HepG2 (cell line): ENCODE data around the gene ACAP1. TPM values are rescaled to one million over a fixed set of nuclear protein-coding genes. Genes with fewer than 3 reads are reported as not detected.
A peak's percentile ranks its signal among the peaks of the same experiment; 100 is the strongest.

Experiments used
- ASH2L ChIP-seq: fragments of 300-600, 200-600 bp; sonication (generic); IDR thresholded peaks from 2 replicates; pipeline ENCODE4 v1.7.0; 2017; ENCODE audit warnings: low read depth, mild to moderate bottlenecking, moderate library complexity, mixed read lengths, low read length; ENCODE audit not compliant: insufficient read length
- BCL6 ChIP-seq: IDR thresholded peaks from 2 replicates; pipeline ENCODE4 v1.6.1; 2016; ENCODE audit warnings: missing genetic modification reagents, missing compliant biosample characterization
- CHCHD3 ChIP-seq: sonication (generic); formaldehyde crosslinking; IDR thresholded peaks from 2 replicates; pipeline ENCODE4 v1.8.0; 2022; ENCODE audit warnings: mild to moderate bottlenecking, missing genetic modification reagents, moderate library complexity
- FOSL1 ChIP-seq: sonication (generic); formaldehyde crosslinking; IDR thresholded peaks from 2 replicates; pipeline ENCODE4 v1.9.0; 2021; ENCODE audit warnings: missing genetic modification reagents, borderline replicate concordance
- FOXM1 ChIP-seq: sonication (generic); formaldehyde crosslinking; IDR thresholded peaks from 2 replicates; pipeline ENCODE4 v1.5.0; 2020; ENCODE audit warnings: missing genetic modification reagents
- GTF3A ChIP-seq: sonication (generic); formaldehyde crosslinking; conservative IDR thresholded peaks from 2 replicates; pipeline ENCODE4 v1.4.0; 2020; ENCODE audit warnings: mild to moderate bottlenecking, missing genetic modification reagents
- HNRNPH1 ChIP-seq: fragments of 200-400 bp; formaldehyde crosslinking; optimal IDR thresholded peaks from 2 replicates; pipeline ENCODE3; 2017; ENCODE audit warnings: mild to moderate bottlenecking, low read depth, low read length
- KAT8 ChIP-seq: IDR thresholded peaks from 2 replicates; pipeline ENCODE4 v1.6.1; 2016; ENCODE audit warnings: missing genetic modification reagents, missing compliant biosample characterization
- MXD4 ChIP-seq: IDR thresholded peaks from 2 replicates; pipeline ENCODE4 v1.6.1; 2016; ENCODE audit warnings: mild to moderate bottlenecking, missing biosample characterization, missing genetic modification reagents
- NFIC ChIP-seq: IDR thresholded peaks from 2 replicates; pipeline ENCODE4 v1.6.1; 2012; ENCODE audit warnings: mild to moderate bottlenecking, low read length, inconsistent platforms
- NPAS2 ChIP-seq: sonication (generic); formaldehyde crosslinking; IDR thresholded peaks from 2 replicates; pipeline ENCODE4 v1.8.0; 2022; ENCODE audit warnings: mild to moderate bottlenecking, missing genetic modification reagents, borderline replicate concordance
- NR3C1 ChIP-seq: sonication (generic); formaldehyde crosslinking; IDR thresholded peaks from 2 replicates; pipeline ENCODE4 v1.4.0; 2020; ENCODE audit warnings: missing genetic modification reagents
- PAF1 ChIP-seq: IDR thresholded peaks from 2 replicates; pipeline ENCODE4 v1.6.1; 2016; ENCODE audit warnings: missing genetic modification reagents, missing compliant biosample characterization
- POLR2AphosphoS5 ChIP-seq: IDR thresholded peaks from 2 replicates; pipeline ENCODE4 v1.6.1; 2012; ENCODE audit warnings: low read depth, low read length
- RAD21 ChIP-seq: fragments of 450-650 bp; formaldehyde crosslinking; IDR thresholded peaks from 2 replicates; pipeline ENCODE4 v1.5.0; 2020; ENCODE audit warnings: mild to moderate bottlenecking
- SRF ChIP-seq: IDR thresholded peaks from 2 replicates; pipeline ENCODE4 v1.6.1; 2011; ENCODE audit warnings: mild to moderate bottlenecking, low read depth, low read length, moderate library complexity
- SRSF1 ChIP-seq: fragments of 200-400 bp; formaldehyde crosslinking; optimal IDR thresholded peaks from 2 replicates; pipeline ENCODE3; 2017; ENCODE audit warnings: mild to moderate bottlenecking, low read depth, low read length, moderate library complexity
- ZBTB38 ChIP-seq: sonication (generic); formaldehyde crosslinking; IDR thresholded peaks from 2 replicates; pipeline ENCODE4 v1.5.1; 2020; ENCODE audit warnings: mild to moderate bottlenecking, missing genetic modification reagents
- ZC3H4 ChIP-seq: sonication (generic); formaldehyde crosslinking; IDR thresholded peaks from 2 replicates; pipeline ENCODE4 v1.4.0; 2020; ENCODE audit warnings: missing genetic modification reagents, borderline replicate concordance
- ZEB1 ChIP-seq: IDR thresholded peaks from 2 replicates; pipeline ENCODE4 v1.6.1; 2012; ENCODE audit warnings: mild to moderate bottlenecking, low read depth, inconsistent platforms; ENCODE audit not compliant: insufficient replicate concordance
- ZFP82 ChIP-seq: sonication (generic); formaldehyde crosslinking; IDR thresholded peaks from 2 replicates; pipeline ENCODE4 v1.5.1; 2020; ENCODE audit warnings: mild to moderate bottlenecking, missing genetic modification reagents, borderline replicate concordance
- ZNF224 ChIP-seq: sonication (generic); formaldehyde crosslinking; IDR thresholded peaks from 2 replicates; pipeline ENCODE4 v1.5.0; 2020; ENCODE audit warnings: mild to moderate bottlenecking, missing genetic modification reagents
- ZNF264 ChIP-seq: sonication (generic); formaldehyde crosslinking; IDR thresholded peaks from 2 replicates; pipeline ENCODE4 v1.4.0; 2020; ENCODE audit warnings: missing genetic modification reagents
- ZNF44 ChIP-seq: sonication (generic); formaldehyde crosslinking; IDR thresholded peaks from 2 replicates; pipeline ENCODE4 v1.5.1; 2020; ENCODE audit warnings: mild to moderate bottlenecking, missing genetic modification reagents
- ZNF563 ChIP-seq: sonication (generic); formaldehyde crosslinking; IDR thresholded peaks from 2 replicates; pipeline ENCODE4 v1.8.0; 2022; ENCODE audit warnings: mild to moderate bottlenecking, moderate library complexity, missing genetic modification reagents
- ZNF660 ChIP-seq: sonication (generic); formaldehyde crosslinking; IDR thresholded peaks from 2 replicates; pipeline ENCODE4 v1.5.1; 2020; ENCODE audit warnings: mild to moderate bottlenecking, low read depth, missing genetic modification reagents, borderline replicate concordance
- ZNF768 ChIP-seq: sonication (generic); formaldehyde crosslinking; IDR thresholded peaks from 2 replicates; pipeline ENCODE4 v1.4.0; 2020; ENCODE audit warnings: missing genetic modification reagents
- ZNF891 ChIP-seq: sonication (generic); formaldehyde crosslinking; IDR thresholded peaks from 2 replicates; pipeline ENCODE4 v1.5.0; 2020; ENCODE audit warnings: mild to moderate bottlenecking, missing genetic modification reagents
- polyA plus RNA-seq, 8 experiments: library from polyadenylated mRNA; depleted of rRNA in 3 of 8; stranded (reverse) in 7 of 8; unstranded in 1 of 8; fragments of >200 nt; fragmentation: Illumina TruSeq in 4 of 8; extraction: Trizol in 4 of 8; gene quantifications; 2 replicates each; pipeline versions ENCODE4 v1.2.1 to v1.2.3, GENCODE V29; 2011 to 2016; ENCODE audit warnings: low read depth in 4 of 8, missing spikeins in 1 of 8, mixed read lengths in 1 of 8; ENCODE audit not compliant: insufficient read depth in 1 of 8
- total RNA-seq, 5 experiments: library from RNA; depleted of rRNA; stranded (reverse); fragments of >200 nt; fragmentation: Illumina TruSeq; extraction: Trizol; gene quantifications; 2 replicates each; pipeline ENCODE4 v1.2.3, GENCODE V29; 2016; ENCODE audit warnings: low read depth in 1 of 5
- TF ChIP-seq, protein P1 (sequence below): sonication (generic); formaldehyde crosslinking; IDR thresholded peaks from 2 replicates; pipeline ENCODE4 v1.4.0; 2020; ENCODE audit warnings: low read depth, missing genetic modification reagents
- TF ChIP-seq, protein P2 (sequence below): sonication (generic); formaldehyde crosslinking; IDR thresholded peaks from 2 replicates; pipeline ENCODE4 v1.4.0; 2020; ENCODE audit warnings: mild to moderate bottlenecking, missing genetic modification reagents

ACAP1 gene
- total and polyA plus RNA-seq, 2 of the 13 experiments (the other 11 are each of a cell fraction or from before 2014, with no cell fraction given), result 1.3 to 2.5 TPM

DNA sequence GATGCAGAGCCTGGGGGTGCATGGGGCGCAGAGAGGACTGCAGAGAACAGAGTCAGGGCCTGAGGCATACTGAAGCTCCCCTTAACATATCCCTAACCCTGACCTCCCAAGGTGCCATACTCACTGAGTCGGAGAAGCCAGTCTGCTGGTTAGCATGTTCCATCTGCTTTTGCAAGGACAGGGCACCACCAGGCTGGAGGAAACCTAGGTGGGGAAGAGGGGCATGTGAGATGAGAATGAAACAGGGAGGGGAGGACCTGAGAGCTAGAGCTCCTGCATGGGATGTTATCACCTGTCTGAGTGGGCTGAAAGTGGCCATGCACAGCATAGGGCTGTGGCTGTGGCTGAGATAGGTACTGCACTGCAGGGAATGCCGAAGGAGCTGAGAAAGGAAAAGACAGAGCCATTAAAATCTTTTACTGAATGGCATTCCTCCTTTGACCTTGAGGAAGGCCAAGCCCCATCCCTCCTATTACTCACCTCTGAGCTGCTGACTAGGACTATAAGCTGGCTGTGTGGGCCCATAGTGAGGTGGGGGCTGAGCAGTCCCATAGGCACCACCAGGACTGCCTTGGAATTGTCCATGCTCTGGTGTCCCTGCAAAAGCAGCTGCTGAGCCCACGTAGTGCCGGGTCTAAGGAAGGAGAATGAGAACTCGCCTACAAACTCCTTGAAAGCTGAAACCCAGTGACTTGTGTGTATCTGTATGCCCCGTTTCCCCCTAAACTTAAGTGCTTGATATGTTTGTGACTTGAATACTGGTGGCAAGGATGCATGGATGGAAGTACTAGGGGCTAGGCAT lies 23.0 kb upstream of the ACAP1 start (continued):
- TF ChIP-seq, protein P1, sequence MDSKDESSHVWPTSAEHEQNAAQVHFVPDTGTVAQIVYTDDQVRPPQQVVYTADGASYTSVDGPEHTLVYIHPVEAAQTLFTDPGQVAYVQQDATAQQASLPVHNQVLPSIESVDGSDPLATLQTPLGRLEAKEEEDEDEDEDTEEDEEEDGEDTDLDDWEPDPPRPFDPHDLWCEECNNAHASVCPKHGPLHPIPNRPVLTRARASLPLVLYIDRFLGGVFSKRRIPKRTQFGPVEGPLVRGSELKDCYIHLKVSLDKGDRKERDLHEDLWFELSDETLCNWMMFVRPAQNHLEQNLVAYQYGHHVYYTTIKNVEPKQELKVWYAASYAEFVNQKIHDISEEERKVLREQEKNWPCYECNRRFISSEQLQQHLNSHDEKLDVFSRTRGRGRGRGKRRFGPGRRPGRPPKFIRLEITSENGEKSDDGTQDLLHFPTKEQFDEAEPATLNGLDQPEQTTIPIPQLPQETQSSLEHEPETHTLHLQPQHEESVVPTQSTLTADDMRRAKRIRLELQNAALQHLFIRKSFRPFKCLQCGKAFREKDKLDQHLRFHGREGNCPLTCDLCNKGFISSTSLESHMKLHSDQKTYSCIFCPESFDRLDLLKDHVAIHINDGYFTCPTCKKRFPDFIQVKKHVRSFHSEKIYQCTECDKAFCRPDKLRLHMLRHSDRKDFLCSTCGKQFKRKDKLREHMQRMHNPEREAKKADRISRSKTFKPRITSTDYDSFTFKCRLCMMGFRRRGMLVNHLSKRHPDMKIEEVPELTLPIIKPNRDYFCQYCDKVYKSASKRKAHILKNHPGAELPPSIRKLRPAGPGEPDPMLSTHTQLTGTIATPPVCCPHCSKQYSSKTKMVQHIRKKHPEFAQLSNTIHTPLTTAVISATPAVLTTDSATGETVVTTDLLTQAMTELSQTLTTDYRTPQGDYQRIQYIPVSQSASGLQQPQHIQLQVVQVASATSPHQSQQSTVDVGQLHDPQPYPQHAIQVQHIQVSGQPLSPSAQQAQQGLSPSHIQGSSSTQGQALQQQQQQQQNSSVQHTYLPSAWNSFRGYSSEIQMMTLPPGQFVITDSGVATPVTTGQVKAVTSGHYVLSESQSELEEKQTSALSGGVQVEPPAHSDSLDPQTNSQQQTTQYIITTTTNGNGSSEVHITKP (CRISPR knock-in tag), result no peak
- TF ChIP-seq GTF3A (CRISPR knock-in tag), result no peak
- TF ChIP-seq ZEB1, result no peak
- TF ChIP-seq ZFP82, result no peak
- no peak for TF ChIP-seq KAT8 (CRISPR knock-in tag)
- TF ChIP-seq NPAS2 (CRISPR knock-in tag), result no peak
- 0 out of 2 replicates have a peak, but pooled peaks have one; percentile 62 for TF ChIP-seq PAF1 (CRISPR knock-in tag)
- TF ChIP-seq ZC3H4 (CRISPR knock-in tag), result peak; percentile 65; the same call in 1 of the 2 replicates
- TF ChIP-seq MXD4 (CRISPR knock-in tag), result no peak
- 0 out of 2 replicates have a peak, but pooled peaks have one; percentile 23 for TF ChIP-seq NFIC
- TF ChIP-seq, protein P2, sequence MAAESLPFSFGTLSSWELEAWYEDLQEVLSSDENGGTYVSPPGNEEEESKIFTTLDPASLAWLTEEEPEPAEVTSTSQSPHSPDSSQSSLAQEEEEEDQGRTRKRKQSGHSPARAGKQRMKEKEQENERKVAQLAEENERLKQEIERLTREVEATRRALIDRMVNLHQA, result no peak
- peak; percentile 61 for TF ChIP-seq POLR2AphosphoS5
- peak; percentile 29; the same call in 1 of the 2 replicates for TF ChIP-seq RAD21 (CRISPR knock-in tag)
- no peak for TF ChIP-seq NR3C1 (CRISPR knock-in tag)
- TF ChIP-seq SRF, result no peak
- TF ChIP-seq ZNF768 (CRISPR knock-in tag), result no peak
- TF ChIP-seq HNRNPH1, result peak; percentile 21
- TF ChIP-seq ZNF660 (CRISPR knock-in tag), result no peak
- no peak for TF ChIP-seq ZNF264 (CRISPR knock-in tag)
- TF ChIP-seq SRSF1, result no peak
- no peak for TF ChIP-seq FOXM1
- TF ChIP-seq ZBTB38 (CRISPR knock-in tag), result no peak
- no peak for TF ChIP-seq CHCHD3 (CRISPR knock-in tag)
- no peak for TF ChIP-seq BCL6 (CRISPR knock-in tag)
- no peak for TF ChIP-seq ZNF44 (CRISPR knock-in tag)
- no peak for TF ChIP-seq ZNF891
- TF ChIP-seq FOSL1 (CRISPR knock-in tag), result no peak
- TF ChIP-seq ZNF563 (CRISPR knock-in tag), result no peak
- no peak for TF ChIP-seq ZNF224 (CRISPR knock-in tag)
- no peak for TF ChIP-seq ASH2L
